Fibroblast of lung (primary cell): ENCODE measurements around the gene TAL2. TPM values are rescaled to one million over a fixed set of nuclear protein-coding genes. Genes with fewer than 3 reads are reported as not detected.

Experiments used
- DNase-seq, 2 donors: peaks; one replicate each; pipeline versions ENCODE4 v3.0.0 to v3.0.0-alpha.2; 2010; ENCODE audit warnings: low read depth in 2 of 2
- H2AFZ ChIP-seq: 2 replicates; pipeline ENCODE4 v1.5.1; 2012; ENCODE audit warnings: low read length, control low read depth, inconsistent platforms
- H3K27ac ChIP-seq: 2 replicates; pipeline ENCODE4 v1.5.1; 2011; ENCODE audit warnings: low read length, control low read depth; ENCODE audit not compliant: insufficient read depth
- H3K27me3 ChIP-seq: 2 replicates; pipeline ENCODE4 v1.5.1; 2011; ENCODE audit warnings: mild to moderate bottlenecking, low read length; ENCODE audit not compliant: control insufficient read depth, insufficient read depth
- H3K36me3 ChIP-seq: 2 replicates; pipeline ENCODE4 v1.5.1; 2011; ENCODE audit warnings: low read length; ENCODE audit not compliant: control insufficient read depth, insufficient read depth
- H3K4me1 ChIP-seq: 2 replicates; pipeline ENCODE4 v1.5.1; 2011; ENCODE audit warnings: low read length; ENCODE audit not compliant: control insufficient read depth, insufficient read depth; ENCODE audit errors: extremely low read depth
- H3K4me2 ChIP-seq: 2 replicates; pipeline ENCODE4 v1.5.1; 2011; ENCODE audit warnings: low read length, control low read depth; ENCODE audit not compliant: insufficient read depth; ENCODE audit errors: extremely low read depth
- H3K4me3 ChIP-seq, 4 experiments: fragments of 200-600 bp in 1 of 4; sonication (generic) in 1 of 4; replicated peaks in 1 of 4; 2 replicates each; pipeline ENCODE4 v1.5.1; 2011 to 2016; ENCODE audit warnings: low read length in 4 of 4, low read depth in 3 of 4, mild to moderate bottlenecking in 3 of 4, control low read depth in 2 of 4, inconsistent platforms in 1 of 4, mixed read lengths in 1 of 4; ENCODE audit not compliant: insufficient read depth in 1 of 4; ENCODE audit errors: control extremely low read depth in 1 of 4
- H3K79me2 ChIP-seq: 2 replicates; pipeline ENCODE4 v1.5.1; 2012; ENCODE audit warnings: mild to moderate bottlenecking, low read length, inconsistent platforms; ENCODE audit not compliant: control insufficient read depth, insufficient read depth
- H3K9ac ChIP-seq: 2 replicates; pipeline ENCODE4 v1.5.1; 2011; ENCODE audit warnings: mild to moderate bottlenecking, low read length, control low read depth; ENCODE audit not compliant: insufficient read depth
- H3K9me3 ChIP-seq: 2 replicates; pipeline ENCODE4 v1.5.1; 2012; ENCODE audit warnings: low read depth, low read length; ENCODE audit not compliant: control insufficient read depth, insufficient read depth
- H4K20me1 ChIP-seq: 2 replicates; pipeline ENCODE4 v1.5.1; 2011; ENCODE audit warnings: low read length; ENCODE audit not compliant: control insufficient read depth, insufficient read depth; ENCODE audit errors: extremely low read depth
- EZH2 ChIP-seq: IDR thresholded peaks from 2 replicates; pipeline ENCODE4 v1.5.1; 2012; ENCODE audit warnings: low read length, control low read depth, mild to moderate bottlenecking; ENCODE audit errors: missing control alignments
- polyA minus RNA-seq: library from RNA; depleted of rRNA, polyadenylated mRNA; stranded (reverse); fragments of >200 nt; gene quantifications from 2 replicates; pipeline ENCODE4 v1.2.3, GENCODE V29; 2011; ENCODE audit warnings: low replicate concordance
- polyA plus RNA-seq, 2 donors: library from polyadenylated mRNA; depleted of rRNA in 1 of 2; stranded (reverse) in 1 of 2; unstranded in 1 of 2; fragments of >200 nt; gene quantifications; 2 replicates each; pipeline ENCODE4 v1.2.1, GENCODE V29; 2011 to 2012; ENCODE audit warnings: missing spikeins in 1 of 2
- total RNA-seq: library from RNA; depleted of rRNA; stranded (reverse); fragments of >200 nt; gene quantifications from 2 replicates; pipeline ENCODE4 v1.2.1, GENCODE V29; 2014
- TF ChIP-seq, protein P1 (sequence below), 2 donors: IDR thresholded peaks in 1 of 2; conservative IDR thresholded peaks in 1 of 2; 1 replicate in 1 of 2; 2 replicates in 1 of 2; pipeline ENCODE4 v1.5.1; 2011 to 2012; ENCODE audit warnings: low read length in 2 of 2, control low read depth in 1 of 2, inconsistent platforms in 1 of 2, low read depth in 1 of 2, mild to moderate bottlenecking in 1 of 2

The TAL2 gene
- 0.17 TPM in 1 of 2 replicates, not detected in the other for total RNA-seq
- polyA plus RNA-seq: 0.11 TPM in 1 of 2 replicates, not detected in the other
- not detected in 2 replicates for polyA plus RNA-seq (2012)
- not detected in 2 replicates for polyA minus RNA-seq

DNA sequence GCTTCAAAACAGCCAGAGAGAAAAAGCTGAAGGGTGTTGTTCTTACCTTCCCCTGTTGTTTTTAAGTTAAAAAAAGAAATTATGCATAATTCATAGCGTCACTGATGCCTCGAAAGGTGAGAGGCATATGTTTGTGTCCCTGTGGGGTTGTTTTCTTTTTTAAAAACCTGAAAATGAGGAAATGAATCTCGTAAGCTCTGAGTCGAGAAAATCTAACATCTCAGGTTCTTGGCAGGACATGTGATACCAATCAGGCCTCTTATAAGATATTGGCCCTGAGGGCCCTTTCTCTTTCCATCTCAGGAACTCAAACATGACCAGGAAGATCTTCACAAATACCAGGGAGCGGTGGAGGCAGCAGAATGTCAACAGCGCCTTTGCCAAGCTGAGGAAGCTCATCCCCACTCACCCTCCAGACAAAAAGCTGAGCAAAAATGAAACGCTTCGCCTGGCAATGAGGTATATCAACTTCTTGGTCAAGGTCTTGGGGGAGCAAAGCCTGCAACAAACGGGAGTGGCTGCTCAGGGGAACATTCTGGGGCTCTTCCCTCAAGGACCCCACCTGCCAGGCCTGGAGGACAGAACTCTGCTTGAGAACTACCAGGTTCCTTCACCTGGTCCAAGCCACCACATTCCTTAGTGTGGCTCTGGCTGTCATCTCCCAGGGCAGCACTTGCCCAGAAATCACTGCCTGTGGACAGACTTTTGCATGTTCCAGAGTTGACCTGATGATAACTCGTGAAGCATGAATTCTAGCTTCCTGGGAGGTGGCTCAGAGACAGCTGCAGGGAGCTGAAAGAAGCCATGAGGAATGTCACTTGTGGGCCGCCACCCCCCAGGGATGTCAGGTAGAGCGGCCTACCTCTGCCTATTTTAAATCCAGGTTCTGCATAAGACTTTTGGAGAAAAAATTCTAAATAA lies at the start of gene TAL2:
TSS of gene TAL2 (plus strand) at position 274 of the 921 bp plus-strand sequence. CDS start at position 314, 40 bp downstream.
- no peak within 1 kb of the TSS for H2AFZ ChIP-seq

DNA sequence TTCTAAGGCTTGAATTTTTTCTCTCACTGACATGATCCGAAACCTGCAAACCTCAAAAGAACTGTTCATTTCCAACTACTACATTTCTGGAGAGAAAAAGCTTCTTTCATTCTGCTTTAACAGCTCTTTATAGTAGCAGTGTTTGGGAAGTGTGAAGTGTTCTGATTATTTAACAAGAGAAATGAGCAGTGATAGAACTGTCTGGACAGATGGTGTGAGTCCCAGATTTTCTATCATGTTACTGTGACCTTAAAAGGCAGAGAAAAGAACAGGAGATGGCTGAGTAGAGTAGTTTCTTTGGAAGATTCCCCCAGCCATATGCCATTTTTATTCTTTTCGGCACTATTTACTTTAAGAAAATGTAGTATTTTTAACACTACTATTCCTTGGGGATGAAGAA lies 41.3 kb upstream of the TAL2 start:
- no peak for DNase-seq
- Histone ChIP-seq H3K27ac (no peak overlapping the region), H2AFZ (no peak overlapping the region), H3K4me2 (no peak overlapping the region), H3K79me2 (no peaks in the 10 kb centered on the region), H3K9me3 (no peaks in the 10 kb centered on the region), H3K4me1 (no peaks in the 10 kb centered on the region), H3K27me3 (no peaks in the 10 kb centered on the region), H3K4me3 (no peak overlapping the region), H3K9ac (no peak overlapping the region), H3K36me3 (no peaks in the 10 kb centered on the region), H4K20me1 (no peaks in the 10 kb centered on the region)
- TF ChIP-seq, protein P1, sequence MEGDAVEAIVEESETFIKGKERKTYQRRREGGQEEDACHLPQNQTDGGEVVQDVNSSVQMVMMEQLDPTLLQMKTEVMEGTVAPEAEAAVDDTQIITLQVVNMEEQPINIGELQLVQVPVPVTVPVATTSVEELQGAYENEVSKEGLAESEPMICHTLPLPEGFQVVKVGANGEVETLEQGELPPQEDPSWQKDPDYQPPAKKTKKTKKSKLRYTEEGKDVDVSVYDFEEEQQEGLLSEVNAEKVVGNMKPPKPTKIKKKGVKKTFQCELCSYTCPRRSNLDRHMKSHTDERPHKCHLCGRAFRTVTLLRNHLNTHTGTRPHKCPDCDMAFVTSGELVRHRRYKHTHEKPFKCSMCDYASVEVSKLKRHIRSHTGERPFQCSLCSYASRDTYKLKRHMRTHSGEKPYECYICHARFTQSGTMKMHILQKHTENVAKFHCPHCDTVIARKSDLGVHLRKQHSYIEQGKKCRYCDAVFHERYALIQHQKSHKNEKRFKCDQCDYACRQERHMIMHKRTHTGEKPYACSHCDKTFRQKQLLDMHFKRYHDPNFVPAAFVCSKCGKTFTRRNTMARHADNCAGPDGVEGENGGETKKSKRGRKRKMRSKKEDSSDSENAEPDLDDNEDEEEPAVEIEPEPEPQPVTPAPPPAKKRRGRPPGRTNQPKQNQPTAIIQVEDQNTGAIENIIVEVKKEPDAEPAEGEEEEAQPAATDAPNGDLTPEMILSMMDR (conservative IDR thresholded peaks at IDR 0.05 in 1 of 2, IDR thresholded peaks at IDR 0.05 in 1 of 2; ENCODE audit: low read depth in 1 of 2, low read length in 2 of 2): no peak
- no peak for TF ChIP-seq EZH2

More for the DNA sequence above, at the start of gene TAL2:
- no peak within 1 kb of the TSS for H3K27ac ChIP-seq
- H3K4me3 ChIP-seq: no peak within 1 kb of the TSS
- TF ChIP-seq, protein P1 (conservative IDR thresholded peaks at IDR 0.05 in 1 of 2, IDR thresholded peaks at IDR 0.05 in 1 of 2; ENCODE audit: low read depth in 1 of 2, low read length in 2 of 2): no peak
- TF ChIP-seq EZH2: no peak
- no peak within 1 kb of the TSS for H3K9ac ChIP-seq
- H3K4me1 ChIP-seq: no peaks in the 10 kb centered on the region
- H3K36me3 ChIP-seq: no peaks in the 10 kb centered on the region
- no peaks in the 10 kb centered on the region for H3K79me2 ChIP-seq
- no peak for DNase-seq
- no peaks in the 10 kb centered on the region for H3K27me3 ChIP-seq
- H4K20me1 ChIP-seq: no peaks in the 10 kb centered on the region
- H3K4me2 ChIP-seq: no peak within 1 kb of the TSS
- H3K9me3 ChIP-seq: no peaks in the 10 kb centered on the region

DNA sequence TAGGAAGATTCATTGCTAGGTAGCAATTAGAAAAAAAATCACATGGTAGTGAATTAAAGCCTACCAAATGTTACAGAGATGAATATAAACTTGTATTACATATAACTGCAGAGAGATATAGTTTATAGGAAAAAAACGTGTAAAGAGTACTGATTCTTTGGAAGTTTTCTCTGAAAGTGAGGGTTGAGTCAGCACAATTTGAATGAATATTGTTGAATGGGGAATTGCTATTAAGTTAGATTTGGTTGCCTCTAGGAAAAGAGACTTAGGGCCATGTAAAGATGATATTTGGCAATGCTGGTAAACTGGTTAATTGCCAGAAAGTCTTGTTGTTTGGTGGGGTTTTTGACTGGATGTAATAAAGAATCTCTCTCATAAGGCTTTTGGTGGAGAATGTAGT lies 37.2 kb upstream of the TAL2 start:
- TF ChIP-seq, protein P1 (conservative IDR thresholded peaks at IDR 0.05 in 1 of 2, IDR thresholded peaks at IDR 0.05 in 1 of 2; ENCODE audit: low read depth in 1 of 2, low read length in 2 of 2): no peak
- no peak for TF ChIP-seq EZH2

More for the DNA sequence above, 37.2 kb upstream of the TAL2 start:
- no peak overlapping the region for H3K27ac ChIP-seq
- no peaks in the 10 kb centered on the region for H3K27me3 ChIP-seq
- H4K20me1 ChIP-seq: no peaks in the 10 kb centered on the region
- no peak overlapping the region for H3K4me2 ChIP-seq
- H3K79me2 ChIP-seq: no peaks in the 10 kb centered on the region
- no peaks in the 10 kb centered on the region for H3K4me1 ChIP-seq
- DNase-seq: no peak
- H3K36me3 ChIP-seq: no peaks in the 10 kb centered on the region
- no peak overlapping the region for H2AFZ ChIP-seq
- no peak overlapping the region for H3K4me3 ChIP-seq
- no peak overlapping the region for H3K9ac ChIP-seq
- no peaks in the 10 kb centered on the region for H3K9me3 ChIP-seq
